Naive thymus-derived CD4-positive, alpha-beta T cell (primary cell): Measurements from ENCODE around the gene AMOTL1. TPM values are rescaled to one million over a fixed set of nuclear protein-coding genes. Genes with fewer than 3 reads are reported as not detected.
A peak's percentile ranks its signal among the peaks of the same experiment; 100 is the strongest.

Experiments used
- ATAC-seq: fragments of 150-1000 bp; cut with Tn5 transposase; 2 replicates; pipeline ENCODE4 v1.10.0; 2021; ENCODE audit warnings: mild to moderate bottlenecking, moderate library complexity
- CTCF ChIA-PET: fragments of 350-600 bp; sonication (Branson Sonifier 250); formaldehyde crosslinking; loops from one replicate; lab custom pipeline; 2021; ENCODE audit warnings: antibody characterized with exemption; lab: Charles Lee
- POLR2A ChIA-PET: fragments of 350-600 bp; sonication (Branson Sonifier 250); formaldehyde crosslinking; loops from one replicate; lab custom pipeline; 2021; ENCODE audit warnings: antibody characterized with exemption, inconsistent platforms; lab: Charles Lee
- DNase-seq, 9 donors: peaks; one replicate each; pipeline versions ENCODE4 v3.0.0 to v3.0.0-alpha.2; 2020 to 2022; ENCODE audit warnings: mixed read lengths in 1 of 9
- H3K27ac ChIP-seq: one replicate; pipeline ENCODE4 v1.7.0; 2013; ENCODE audit warnings: mild to moderate bottlenecking, low read depth, low read length, moderate library complexity
- H3K27me3 ChIP-seq, 2 donors: one replicate each; pipeline ENCODE4 v1.7.0; 2013; ENCODE audit warnings: low read length in 2 of 2, mild to moderate bottlenecking in 2 of 2, moderate library complexity in 2 of 2; ENCODE audit not compliant: control insufficient read depth in 2 of 2, insufficient read depth in 2 of 2
- H3K36me3 ChIP-seq, 3 experiments: 1 replicate in 2 of 3; 2 replicates in 1 of 3; pipeline ENCODE4 v1.7.0; 2013; ENCODE audit warnings: low read length in 3 of 3, mild to moderate bottlenecking in 3 of 3, moderate library complexity in 1 of 3; ENCODE audit not compliant: insufficient read depth in 3 of 3, control insufficient read depth in 2 of 3
- H3K4me1 ChIP-seq, 2 donors: one replicate each; pipeline ENCODE4 v1.7.0; 2013; ENCODE audit warnings: low read length in 2 of 2, mild to moderate bottlenecking in 2 of 2, moderate library complexity in 1 of 2; ENCODE audit not compliant: control insufficient read depth in 2 of 2, insufficient read depth in 2 of 2
- H3K4me3 ChIP-seq: 2 replicates; pipeline ENCODE4 v1.7.0; 2013; ENCODE audit warnings: mild to moderate bottlenecking, low read length
- H3K9me3 ChIP-seq, 3 experiments: 1 replicate in 2 of 3; 2 replicates in 1 of 3; pipeline ENCODE4 v1.7.0; 2013; ENCODE audit warnings: low read length in 3 of 3; ENCODE audit not compliant: control insufficient read depth in 2 of 3
- H3K27ac Mint-ChIP-seq, 9 donors: one replicate each; pipeline ENCODE4 v1.8.0; 2020 to 2022; ENCODE audit warnings: mixed read lengths in 9 of 9, mild to moderate bottlenecking in 8 of 9, moderate library complexity in 5 of 9, inconsistent platforms in 2 of 9
- H3K27me3 Mint-ChIP-seq, 5 donors: one replicate each; pipeline ENCODE4 v1.8.0; 2021 to 2022; ENCODE audit warnings: mixed read lengths in 5 of 5, mild to moderate bottlenecking in 1 of 5
- H3K36me3 Mint-ChIP-seq, 5 donors: one replicate each; pipeline ENCODE4 v1.8.0; 2020 to 2022; ENCODE audit warnings: mixed read lengths in 5 of 5, mild to moderate bottlenecking in 3 of 5, inconsistent platforms in 1 of 5
- H3K4me1 Mint-ChIP-seq, 7 donors: one replicate each; pipeline ENCODE4 v1.8.0; 2020 to 2022; ENCODE audit warnings: mixed read lengths in 7 of 7, mild to moderate bottlenecking in 3 of 7, inconsistent platforms in 1 of 7
- H3K4me3 Mint-ChIP-seq, 10 donors: one replicate each; pipeline ENCODE4 v1.8.0; 2020 to 2022; ENCODE audit warnings: mild to moderate bottlenecking in 10 of 10, mixed read lengths in 10 of 10, moderate library complexity in 6 of 10, inconsistent platforms in 2 of 10
- H3K9me3 Mint-ChIP-seq, 11 donors: one replicate each; pipeline ENCODE4 v1.8.0; 2020 to 2022; ENCODE audit warnings: mixed read lengths in 11 of 11, mild to moderate bottlenecking in 4 of 11, inconsistent platforms in 1 of 11, moderate library complexity in 1 of 11
- intact Hi-C, 2 donors: fragments of 100-400 bp; cut with micrococcal nuclease; formaldehyde crosslinking; loops; one replicate each; pipeline ENCODE4 v1.15.1; 2023
- polyA plus RNA-seq, 2 donors: library from polyadenylated mRNA; unstranded; fragments of 300-500 nt; fragmentation: Illumina TruSeq; gene quantifications; one replicate each; pipeline ENCODE4 v1.2.3, GENCODE V29; 2021
- total RNA-seq, 6 experiments: library from RNA in 5 of 6; stranded (reverse) in 5 of 6; gene quantifications; 1 replicate in 5 of 6; 2 replicates in 1 of 6; pipeline ENCODE4 v1.2.3 and lab custom pipeline; 2021 to 2026

The AMOTL1 gene
- total and polyA plus RNA-seq, 7 experiments from 2014 or later: 0.05 to 6.3 (median 0.27) TPM; not detected in 2

DNA sequence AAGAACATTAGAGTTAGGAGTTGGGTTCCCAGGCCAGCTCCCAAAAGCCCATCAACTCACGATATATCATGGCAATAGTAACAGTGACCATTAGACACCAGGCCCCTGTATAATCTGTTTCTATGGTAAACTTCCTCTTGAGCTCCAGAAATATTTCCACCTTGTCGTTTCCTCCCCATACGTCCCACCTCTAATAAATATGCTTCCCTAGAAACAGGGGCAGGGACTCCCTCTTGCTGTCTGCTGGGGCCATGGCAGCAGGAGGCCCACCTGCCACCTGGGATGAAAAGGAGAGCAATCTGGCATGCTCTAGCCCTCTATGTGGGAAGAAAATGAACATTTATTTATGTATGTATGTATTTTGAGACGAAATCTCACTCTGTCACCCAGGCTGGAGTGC, 32.2 kb upstream of the AMOTL1 start:
- intact Hi-C loops: no loop called here
- H3K4me1 Mint-ChIP-seq: peaks cover 0 to 28% (median 3%) of the 10 kb centered on the region in 7 donors
- Histone ChIP-seq H3K36me3 (no peaks in the 10 kb centered on the region), H3K27me3 (peaks cover 0 to 5% of the 10 kb centered on the region in 2 donors), H3K4me3 (no peak overlapping the region), H3K27ac (no peak overlapping the region), H3K9me3 (no peaks in the 10 kb centered on the region), H3K4me1 (peaks cover 0 to 2% of the 10 kb centered on the region in 2 donors)
- POLR2A ChIA-PET: no interaction called here
- CTCF ChIA-PET: no interaction called here
- H3K27ac Mint-ChIP-seq: no peak overlapping the region
- H3K4me3 Mint-ChIP-seq: no peak overlapping the region
- H3K9me3 Mint-ChIP-seq: no peaks in the 10 kb centered on the region
- no peaks in the 10 kb centered on the region for H3K36me3 Mint-ChIP-seq
- DNase-seq (no peak), ATAC-seq (no peak)
- peaks cover 2 to 11% (median 5%) of the 10 kb centered on the region in 5 donors for H3K27me3 Mint-ChIP-seq

- Mint-ChIP-seq H3K27ac (no peak overlapping the region), H3K27me3 (peaks cover 15 to 22% (median 17%) of the 10 kb centered on the region in 5 donors), H3K4me3 (no peak overlapping the region), H3K9me3 (no peaks in the 10 kb centered on the region), H3K4me1 (peaks cover 9 to 34% (median 15%) of the 10 kb centered on the region in 7 donors), H3K36me3 (no peaks in the 10 kb centered on the region)
- peaks cover 0 to 6% of the 10 kb centered on the region in 2 donors for H3K4me1 ChIP-seq
- POLR2A ChIA-PET: no interaction called here
- peaks cover 0 to 5% of the 10 kb centered on the region in 2 donors for H3K27me3 ChIP-seq
- intact Hi-C loops: no loop called here
- DNase-seq (no peak), ATAC-seq (no peak)
- CTCF ChIA-PET: no interaction called here
- H3K4me3 ChIP-seq: no peak overlapping the region
- no peaks in the 10 kb centered on the region for H3K9me3 ChIP-seq
- H3K36me3 ChIP-seq: no peaks in the 10 kb centered on the region
- H3K27ac ChIP-seq: no peak overlapping the region
Measured at GRCh38 chr11:94737171-94737611, 31.0 kb upstream of the AMOTL1 start.

- no peak for ATAC-seq
- no peak overlapping the region for H3K27ac ChIP-seq
- H3K4me1 ChIP-seq: peaks cover 0 to 6% of the 10 kb centered on the region in 2 donors
- ChIA-PET POLR2A (no interaction called here), CTCF (no interaction called here)
- no peak for DNase-seq
- H3K9me3 Mint-ChIP-seq: no peaks in the 10 kb centered on the region
- no peaks in the 10 kb centered on the region for H3K36me3 Mint-ChIP-seq
- no peaks in the 10 kb centered on the region for H3K36me3 ChIP-seq
- H3K4me3 Mint-ChIP-seq: no peak overlapping the region
- peaks cover 9 to 24% (median 15%) of the 10 kb centered on the region in 7 donors for H3K4me1 Mint-ChIP-seq
- H3K9me3 ChIP-seq: no peaks in the 10 kb centered on the region
- intact Hi-C loops: no loop called here
- H3K27me3 ChIP-seq: peaks cover 0 to 5% of the 10 kb centered on the region in 2 donors
- no peak overlapping the region for H3K4me3 ChIP-seq
- H3K27me3 Mint-ChIP-seq: peaks cover 26 to 29% (median 27%) of the 10 kb centered on the region in 5 donors
- no peak overlapping the region for H3K27ac Mint-ChIP-seq
Measured at GRCh38 chr11:94738746-94739145, 29.4 kb upstream of the AMOTL1 start.

- peaks cover 9 to 20% (median 15%) of the 10 kb centered on the region in 7 donors for H3K4me1 Mint-ChIP-seq
- intact Hi-C loops: no loop called here
- no peak for ATAC-seq
Measured at GRCh38 chr11:94739331-94739730, 28.8 kb upstream of the AMOTL1 start.

DNA sequence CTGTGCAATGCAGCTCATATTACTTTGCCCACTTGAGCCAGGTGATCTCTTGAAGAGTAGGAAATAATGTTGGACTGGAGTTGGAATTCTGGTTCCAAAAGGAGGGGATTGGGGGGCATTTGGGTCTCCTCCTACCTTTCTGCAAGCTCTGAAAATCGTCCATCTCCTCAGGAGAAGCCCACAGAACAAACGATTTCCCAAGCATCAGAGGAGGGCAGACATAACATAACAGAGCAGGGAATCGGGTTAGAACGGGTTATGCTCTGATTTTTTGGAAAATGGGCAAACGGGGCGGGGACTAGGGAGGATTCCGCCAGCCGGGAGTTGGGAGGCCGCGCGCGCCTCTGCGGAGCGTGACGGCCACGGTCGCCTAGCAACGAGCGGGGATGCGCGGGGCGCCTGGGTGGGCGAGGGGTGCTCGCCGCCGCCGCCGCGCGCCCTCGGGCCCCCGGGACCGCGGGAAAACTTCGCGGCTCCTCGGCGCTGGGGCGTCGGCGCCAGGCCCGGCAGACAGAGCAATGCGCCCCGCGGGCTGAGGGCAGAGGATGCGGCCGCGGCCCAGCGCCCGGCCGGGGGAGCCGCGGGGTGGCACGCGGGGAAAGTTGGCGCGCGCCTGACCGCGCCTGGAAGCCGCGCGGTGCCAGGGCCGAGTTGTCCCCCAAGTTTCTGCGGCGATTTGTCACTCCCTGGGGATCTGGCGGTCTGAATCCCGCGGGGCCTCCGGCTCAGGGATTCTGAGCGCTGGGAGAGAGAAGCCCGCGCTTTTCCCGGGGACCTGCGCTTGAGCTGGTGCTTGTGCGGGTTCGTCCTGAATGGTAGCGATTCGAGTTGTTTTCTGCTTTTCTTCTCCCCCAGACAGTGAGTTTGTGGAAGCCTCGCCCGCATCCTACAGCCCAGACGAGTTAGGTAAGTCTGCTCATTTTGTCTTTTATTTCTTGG, 27.8 kb upstream of the AMOTL1 start:
- H3K9me3 Mint-ChIP-seq: no peaks in the 10 kb centered on the region
- DNase-seq (peak in 2 of 9 donors; percentile 0 to 24), ATAC-seq (peak; percentile 36)
- no peak overlapping the region for H3K27ac Mint-ChIP-seq
- no peak overlapping the region for H3K27ac ChIP-seq
- POLR2A ChIA-PET: no interaction called here
- peaks cover 0 to 5% of the 10 kb centered on the region in 2 donors for H3K27me3 ChIP-seq
- peaks cover 27 to 35% (median 33%) of the 10 kb centered on the region in 5 donors for H3K27me3 Mint-ChIP-seq
- peaks cover 0 to 6% of the 10 kb centered on the region in 2 donors for H3K4me1 ChIP-seq
- CTCF ChIA-PET: no interaction called here
- intact Hi-C loops: no loop called here
- no peaks in the 10 kb centered on the region for H3K36me3 ChIP-seq
- no peaks in the 10 kb centered on the region for H3K36me3 Mint-ChIP-seq
- H3K4me3 Mint-ChIP-seq: peak overlapping the region in 9 of 10 donors; percentile 50 to 82 (median 76)
- no peak overlapping the region for H3K4me3 ChIP-seq
- H3K4me1 Mint-ChIP-seq: peaks cover 9 to 15% (median 14%) of the 10 kb centered on the region in 7 donors
- H3K9me3 ChIP-seq: no peaks in the 10 kb centered on the region

More at GRCh38 chr11:94739331-94739730, 28.8 kb upstream of the AMOTL1 start:
- H3K36me3 ChIP-seq: no peaks in the 10 kb centered on the region
- Mint-ChIP-seq H3K36me3 (no peaks in the 10 kb centered on the region), H3K27me3 (peaks cover 26 to 35% (median 31%) of the 10 kb centered on the region in 5 donors), H3K4me3 (no peak overlapping the region), H3K9me3 (no peaks in the 10 kb centered on the region), H3K27ac (no peak overlapping the region)
- no peaks in the 10 kb centered on the region for H3K9me3 ChIP-seq
- H3K4me1 ChIP-seq: peaks cover 0 to 6% of the 10 kb centered on the region in 2 donors
- peaks cover 0 to 5% of the 10 kb centered on the region in 2 donors for H3K27me3 ChIP-seq
- ChIA-PET CTCF (no interaction called here), POLR2A (no interaction called here)
- H3K27ac ChIP-seq: no peak overlapping the region
- H3K4me3 ChIP-seq: no peak overlapping the region
- DNase-seq: no peak

GRCh38 chr11:94741022-94741679, 27.0 kb upstream of the AMOTL1 start:
- no peak overlapping the region for H3K4me3 ChIP-seq
- Mint-ChIP-seq H3K4me1 (peaks cover 9 to 15% (median 14%) of the 10 kb centered on the region in 7 donors), H3K27ac (no peak overlapping the region), H3K4me3 (peak overlapping the region in 9 of 10 donors; percentile 50 to 82 (median 76)), H3K9me3 (no peaks in the 10 kb centered on the region), H3K36me3 (no peaks in the 10 kb centered on the region), H3K27me3 (peaks cover 35 to 42% (median 38%) of the 10 kb centered on the region in 5 donors)
- peaks cover 0 to 6% of the 10 kb centered on the region in 2 donors for H3K4me1 ChIP-seq
- CTCF ChIA-PET: no interaction called here
- DNase-seq (peak in 1 of 9 donors; percentile 8), ATAC-seq (peak; percentile 46)
- no peaks in the 10 kb centered on the region for H3K9me3 ChIP-seq
- H3K27me3 ChIP-seq: peaks cover 0 to 5% of the 10 kb centered on the region in 2 donors
- H3K36me3 ChIP-seq: no peaks in the 10 kb centered on the region
- H3K27ac ChIP-seq: no peak overlapping the region
- POLR2A ChIA-PET: no interaction called here
- intact Hi-C loops: no loop called here
